GM19324 (cell line): ENCODE measurements around the gene PGM3.

Experiments used
- ATAC-seq: cut with Tn5 transposase; IDR thresholded peaks from one replicate; pipeline ENCODE4 v1.9.1; 2021; ENCODE audit warnings: mild to moderate bottlenecking, moderate library complexity; ENCODE audit not compliant: unreplicated experiment, low FRiP score

PGM3 gene

GRCh38 chr6:83124553-83124952, 68.5 kb downstream of the PGM3 start:
- no peak for ATAC-seq

GRCh38 chr6:83119742-83120300, 73.2 kb downstream of the PGM3 start:
- no peak for ATAC-seq

- ATAC-seq, result no peak
Measured at GRCh38 chr6:83117802-83118201, 75.3 kb downstream of the PGM3 start.
